ENCODE measurements around the gene LPAR1. TPM values are rescaled to one million over a fixed set of nuclear protein-coding genes. Genes with fewer than 3 reads are reported as not detected.

Gene LPAR1
- total RNA-seq, 1 donor from 2014 or later: 8.5 TPM

DNA sequence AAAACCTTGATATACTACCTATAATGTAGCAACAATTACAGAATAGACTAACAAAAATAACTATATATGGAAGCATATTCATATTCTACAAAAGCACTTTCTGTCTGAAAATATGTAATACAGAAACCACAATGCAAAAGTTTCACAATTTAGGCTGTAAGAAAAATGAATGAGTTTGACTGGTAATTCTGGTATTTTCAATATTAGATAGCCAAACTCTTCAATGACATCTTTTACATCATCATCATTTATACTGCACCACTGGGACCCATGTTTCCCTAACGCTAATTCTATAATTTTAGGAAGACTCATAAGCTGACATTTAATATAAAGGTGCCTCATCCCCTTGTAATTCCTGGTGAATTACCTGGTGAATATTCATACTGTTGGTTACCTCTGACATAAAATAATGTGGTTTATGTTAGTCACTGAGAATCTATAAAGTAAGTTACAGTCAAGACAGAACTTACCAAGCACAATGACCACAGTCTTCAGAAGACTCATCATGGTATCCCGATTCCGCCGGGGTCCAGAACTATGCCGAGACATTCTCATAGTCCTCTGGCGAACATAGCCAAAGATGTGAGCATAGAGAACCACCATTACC is 97.2 kb downstream of the LPAR1 start:
- TF ChIP-seq, protein P1, sequence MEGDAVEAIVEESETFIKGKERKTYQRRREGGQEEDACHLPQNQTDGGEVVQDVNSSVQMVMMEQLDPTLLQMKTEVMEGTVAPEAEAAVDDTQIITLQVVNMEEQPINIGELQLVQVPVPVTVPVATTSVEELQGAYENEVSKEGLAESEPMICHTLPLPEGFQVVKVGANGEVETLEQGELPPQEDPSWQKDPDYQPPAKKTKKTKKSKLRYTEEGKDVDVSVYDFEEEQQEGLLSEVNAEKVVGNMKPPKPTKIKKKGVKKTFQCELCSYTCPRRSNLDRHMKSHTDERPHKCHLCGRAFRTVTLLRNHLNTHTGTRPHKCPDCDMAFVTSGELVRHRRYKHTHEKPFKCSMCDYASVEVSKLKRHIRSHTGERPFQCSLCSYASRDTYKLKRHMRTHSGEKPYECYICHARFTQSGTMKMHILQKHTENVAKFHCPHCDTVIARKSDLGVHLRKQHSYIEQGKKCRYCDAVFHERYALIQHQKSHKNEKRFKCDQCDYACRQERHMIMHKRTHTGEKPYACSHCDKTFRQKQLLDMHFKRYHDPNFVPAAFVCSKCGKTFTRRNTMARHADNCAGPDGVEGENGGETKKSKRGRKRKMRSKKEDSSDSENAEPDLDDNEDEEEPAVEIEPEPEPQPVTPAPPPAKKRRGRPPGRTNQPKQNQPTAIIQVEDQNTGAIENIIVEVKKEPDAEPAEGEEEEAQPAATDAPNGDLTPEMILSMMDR (conservative IDR thresholded peaks at IDR 0.05; ENCODE audit: low read depth, low read length): no peak
- no peak overlapping the region for H3K4me3 ChIP-seq (ENCODE audit: low read depth, low read length)
- DNase-seq (ENCODE audit: low read depth): no peak

DNA sequence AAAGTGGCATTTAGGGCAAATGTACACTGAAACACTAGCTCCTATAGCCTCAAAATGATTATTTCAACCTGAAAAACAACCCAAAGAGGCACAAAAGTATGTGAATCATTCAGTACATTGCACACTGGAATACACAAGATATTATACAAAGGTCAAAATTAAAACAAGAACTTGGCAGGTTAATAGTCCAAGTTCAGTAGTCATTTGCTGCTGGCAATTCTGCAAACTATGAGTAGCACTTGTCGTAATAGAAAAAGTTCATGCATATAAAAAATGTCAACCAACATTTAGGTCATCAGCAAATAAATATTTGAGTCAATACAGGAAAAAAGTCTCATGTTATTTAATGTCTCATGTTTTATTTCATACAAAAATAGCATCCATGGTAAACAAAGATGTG is 98.7 kb downstream of the LPAR1 start:
- no peak overlapping the region for H3K4me3 ChIP-seq (ENCODE audit: low read depth, low read length)
- TF ChIP-seq, protein P1 (conservative IDR thresholded peaks at IDR 0.05; ENCODE audit: low read depth, low read length): no peak
- DNase-seq (ENCODE audit: low read depth): no peak

DNA sequence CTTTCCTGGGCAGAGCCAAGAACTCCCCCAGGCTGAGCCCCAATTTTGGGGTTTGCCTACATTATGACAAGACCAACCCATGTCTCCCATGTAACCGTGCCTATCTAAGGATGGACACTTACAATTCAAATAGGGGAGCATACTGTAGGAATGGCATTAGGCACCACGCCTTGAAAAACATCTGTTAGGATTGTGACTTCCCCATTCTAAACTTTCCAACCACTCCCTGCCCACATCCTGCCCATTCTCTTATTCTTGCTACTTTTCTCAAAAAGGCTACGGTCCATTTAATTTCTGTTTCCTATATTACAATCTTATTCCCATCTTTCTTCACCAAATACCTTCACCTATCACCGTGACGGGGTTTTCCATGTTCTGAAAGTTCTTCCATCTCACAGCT is 99.2 kb downstream of the LPAR1 start:
- H3K4me3 ChIP-seq (ENCODE audit: low read depth, low read length): no peak overlapping the region
- TF ChIP-seq, protein P1 (conservative IDR thresholded peaks at IDR 0.05; ENCODE audit: low read depth, low read length): no peak
- DNase-seq (ENCODE audit: low read depth): no peak

DNA sequence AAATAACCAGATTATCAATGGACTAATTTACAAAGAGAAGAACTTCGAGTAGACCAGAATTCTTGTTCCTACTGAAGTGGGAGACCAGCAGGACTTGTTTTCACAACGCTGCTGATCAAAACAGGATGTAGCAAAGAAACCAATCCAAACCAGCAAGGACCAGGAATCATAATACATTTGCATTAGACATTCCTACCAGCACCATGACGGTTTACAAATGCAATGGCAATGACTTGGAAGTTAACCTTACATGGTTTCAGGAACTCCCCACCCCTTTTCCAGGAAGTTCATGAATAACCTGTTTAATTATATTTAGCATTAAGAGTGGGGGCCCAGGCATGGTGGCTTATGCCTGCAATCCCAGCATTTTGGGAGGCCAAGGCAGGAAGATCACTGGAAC is 100.0 kb downstream of the LPAR1 start:
- DNase-seq (ENCODE audit: low read depth): no peak
- TF ChIP-seq, protein P1 (conservative IDR thresholded peaks at IDR 0.05; ENCODE audit: low read depth, low read length): no peak
- no peak overlapping the region for H3K4me3 ChIP-seq (ENCODE audit: low read depth, low read length)

DNA sequence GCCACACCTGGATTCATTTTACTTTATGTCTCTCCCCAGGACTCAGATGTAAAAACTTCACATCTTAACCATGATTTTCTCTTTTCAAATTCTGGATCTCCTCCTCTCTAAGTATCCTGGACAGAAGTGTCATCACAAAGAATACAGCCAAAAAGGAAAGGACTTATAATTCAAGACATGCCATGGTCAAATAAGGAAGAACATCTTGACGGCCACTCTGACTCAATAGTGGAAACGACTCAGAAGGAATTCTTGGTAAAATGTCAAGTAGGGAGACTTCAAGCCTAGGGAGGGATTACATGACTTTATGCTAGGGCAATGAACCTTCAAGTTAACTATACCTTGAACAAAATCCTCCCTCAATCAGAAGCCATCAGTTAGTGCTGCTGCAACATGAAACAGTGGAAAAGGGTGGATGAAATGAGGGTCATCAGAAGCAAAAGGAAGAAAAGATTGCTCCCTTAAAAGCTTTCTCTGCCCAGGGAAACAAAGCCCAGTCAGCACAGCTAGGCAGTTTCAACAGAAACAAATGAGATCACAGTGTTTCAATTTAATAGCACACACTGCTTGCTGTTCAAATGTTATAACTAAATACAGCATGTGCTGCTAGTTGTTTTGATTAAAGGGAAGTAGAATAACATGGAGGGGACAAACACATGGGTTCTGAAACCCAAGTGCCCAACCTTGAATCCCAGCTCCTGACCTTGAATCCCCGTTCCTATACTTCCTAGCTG is 101.4 kb downstream of the LPAR1 start:
- no peak for DNase-seq (ENCODE audit: low read depth)
- no peak overlapping the region for H3K4me3 ChIP-seq (ENCODE audit: low read depth, low read length)
- TF ChIP-seq, protein P1 (conservative IDR thresholded peaks at IDR 0.05; ENCODE audit: low read depth, low read length): no peak

DNA sequence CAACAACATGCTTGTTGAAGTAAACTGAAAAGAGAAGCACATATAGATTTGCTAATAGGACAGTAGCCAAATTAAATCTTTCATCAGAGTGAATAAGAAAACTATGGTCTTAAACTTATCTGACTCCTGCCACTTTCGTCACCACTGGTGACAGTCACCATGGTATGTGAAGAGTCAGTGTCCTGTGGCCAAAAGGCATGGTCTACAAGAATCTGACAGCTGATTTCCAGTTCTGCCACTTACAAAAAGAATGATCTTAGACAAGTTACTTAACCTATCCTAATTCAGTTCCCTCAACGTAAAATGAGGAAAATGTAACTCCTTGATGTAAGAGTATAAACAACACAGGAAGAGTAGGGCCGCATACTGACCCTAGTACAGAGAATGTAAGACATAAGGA is 102.0 kb downstream of the LPAR1 start:
- no peak for DNase-seq (ENCODE audit: low read depth)
- no peak overlapping the region for H3K4me3 ChIP-seq (ENCODE audit: low read depth, low read length)
- TF ChIP-seq, protein P1 (conservative IDR thresholded peaks at IDR 0.05; ENCODE audit: low read depth, low read length): no peak

DNA sequence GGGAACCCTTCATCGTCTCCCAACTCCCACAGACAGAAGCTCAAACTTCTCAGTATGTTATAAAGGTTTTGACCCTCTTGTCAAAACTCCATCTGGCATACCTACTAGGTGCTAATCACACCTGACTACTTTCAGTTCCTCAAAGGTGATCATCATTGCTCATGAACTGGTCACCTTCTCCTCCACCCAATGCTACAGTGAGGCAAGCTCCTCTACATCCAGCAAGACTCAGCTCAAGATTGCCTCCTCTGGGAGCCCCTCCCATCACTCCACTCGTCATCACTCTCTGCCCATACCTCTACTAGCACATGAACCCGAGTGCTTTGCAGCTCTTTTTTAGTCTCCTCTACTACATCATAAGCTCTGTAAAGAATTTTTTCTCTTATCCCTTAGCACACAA is 102.4 kb downstream of the LPAR1 start:
- H3K4me3 ChIP-seq (ENCODE audit: low read depth, low read length): no peak overlapping the region
- TF ChIP-seq, protein P1 (conservative IDR thresholded peaks at IDR 0.05; ENCODE audit: low read depth, low read length): no peak
- no peak for DNase-seq (ENCODE audit: low read depth)

Data from epithelial cell of proximal tubule (primary cell).